Naive thymus-derived CD8-positive, alpha-beta T cell (primary cell): ENCODE data around the gene GMNN. TPM values are rescaled to one million over a fixed set of nuclear protein-coding genes. Genes with fewer than 3 reads are reported as not detected.
"Not testable (repeated sequence)": the region's sequence is repeated elsewhere in the genome, so short reads cannot be mapped to it uniquely, and the experiment has no call there.

Source experiments
- ATAC-seq, 2 donors: fragments of 150-1000 bp; cut with Tn5 transposase in 1 of 2; sonication (Bioruptor Pico), chemical (Tn5 transposase) in 1 of 2; 1 replicate in 1 of 2; 2 replicates in 1 of 2; pipeline ENCODE4 v1.10.0; 2021; ENCODE audit warnings: mild to moderate bottlenecking in 2 of 2, moderate library complexity in 2 of 2
- POLR2A ChIA-PET: fragments of 350-600 bp; sonication (Branson Sonifier 250); formaldehyde crosslinking; loops from one replicate; lab custom pipeline; 2021; ENCODE audit warnings: antibody characterized with exemption; lab: Charles Lee
- DNase-seq, 10 donors: peaks; one replicate each; pipeline versions ENCODE4 v3.0.0 to v3.0.0-alpha.2; 2020 to 2022
- H3K27ac Mint-ChIP-seq, 10 donors: one replicate each; pipeline ENCODE4 v1.8.0; 2020 to 2022; ENCODE audit warnings: mild to moderate bottlenecking in 10 of 10, mixed read lengths in 10 of 10, moderate library complexity in 4 of 10, inconsistent platforms in 1 of 10
- H3K27me3 Mint-ChIP-seq, 5 donors: one replicate each; pipeline ENCODE4 v1.8.0; 2021 to 2022; ENCODE audit warnings: mixed read lengths in 5 of 5
- H3K36me3 Mint-ChIP-seq, 3 donors: one replicate each; pipeline ENCODE4 v1.8.0; 2020 to 2022; ENCODE audit warnings: mixed read lengths in 3 of 3, mild to moderate bottlenecking in 2 of 3, inconsistent platforms in 1 of 3
- H3K4me1 Mint-ChIP-seq, 4 donors: one replicate each; pipeline ENCODE4 v1.8.0; 2021 to 2022; ENCODE audit warnings: mixed read lengths in 4 of 4
- H3K4me3 Mint-ChIP-seq, 10 donors: one replicate each; pipeline ENCODE4 v1.8.0; 2020 to 2022; ENCODE audit warnings: mild to moderate bottlenecking in 10 of 10, mixed read lengths in 10 of 10, moderate library complexity in 6 of 10, inconsistent platforms in 1 of 10
- H3K9me3 Mint-ChIP-seq, 9 donors: one replicate each; pipeline ENCODE4 v1.8.0; 2020 to 2022; ENCODE audit warnings: mixed read lengths in 9 of 9, mild to moderate bottlenecking in 3 of 9, inconsistent platforms in 1 of 9, moderate library complexity in 1 of 9
- polyA plus RNA-seq, 3 donors: library from polyadenylated mRNA; unstranded; fragments of 300-500 nt; fragmentation: Illumina TruSeq; gene quantifications; one replicate each; pipeline ENCODE4 v1.2.3, GENCODE V29; 2021
- total RNA-seq, 8 experiments: library from RNA in 2 of 8; stranded (reverse) in 2 of 8; gene quantifications; one replicate each; pipeline ENCODE4 v1.2.3 and lab custom pipeline; 2021 to 2026

The GMNN gene
- total and polyA plus RNA-seq, 5 experiments from 2014 or later = 3.4 to 5.3 (median 4.0) TPM

- ATAC-seq, DNase-seq, H3K27me3 Mint-ChIP-seq, H3K36me3 Mint-ChIP-seq, H3K4me1 Mint-ChIP-seq, POLR2A ChIA-PET, H3K9me3 Mint-ChIP-seq: not testable (repeated sequence)
- peak overlapping the region in 2 of 10 donors; percentile 20 to 28 for H3K4me3 Mint-ChIP-seq
- peak overlapping the region in 1 of 10 donors; percentile 18 for H3K27ac Mint-ChIP-seq
Measured at GRCh38 chr6:24764833-24765828, 9.6 kb upstream of the GMNN start.

GRCh38 chr6:24765968-24766367 is 8.8 kb upstream of the GMNN start:
- H3K36me3 Mint-ChIP-seq, DNase-seq, POLR2A ChIA-PET, H3K27ac Mint-ChIP-seq, H3K9me3 Mint-ChIP-seq, H3K4me1 Mint-ChIP-seq, H3K4me3 Mint-ChIP-seq, ATAC-seq, H3K27me3 Mint-ChIP-seq: not testable (repeated sequence)

- Mint-ChIP-seq H3K36me3 (no peaks in the 10 kb centered on the region), H3K4me1 (peaks cover 2 to 8% (median 6%) of the 10 kb centered on the region in 4 donors), H3K27ac (no peak overlapping the region), H3K27me3 (no peaks in the 10 kb centered on the region), H3K9me3 (no peaks in the 10 kb centered on the region), H3K4me3 (no peak overlapping the region)
- DNase-seq (peak in 3 of 10 donors; percentile 41 to 44 (median 43)), ATAC-seq (peak; percentile 56 to 72)
- POLR2A ChIA-PET = interaction anchor here (0.6 kb wide), 1 partner anchor 39 kb away, joined by 3 read pairs; no protein-coding TSS in a partner anchor
Measured at GRCh38 chr6:24766680-24767462, 7.9 kb upstream of the GMNN start.

GRCh38 chr6:24768361-24768760 is 6.4 kb upstream of the GMNN start:
- DNase-seq (no peak), ATAC-seq (no peak)
- Mint-ChIP-seq H3K36me3 (no peaks in the 10 kb centered on the region), H3K27me3 (no peaks in the 10 kb centered on the region), H3K9me3 (no peaks in the 10 kb centered on the region), H3K4me1 (peaks cover 2 to 8% (median 4%) of the 10 kb centered on the region in 4 donors), H3K4me3 (no peak overlapping the region), H3K27ac (no peak overlapping the region)
- POLR2A ChIA-PET = no interaction called here

- H3K4me1 Mint-ChIP-seq = peaks cover 7 to 33% (median 18%) of the 10 kb centered on the region in 4 donors
- H3K9me3 Mint-ChIP-seq = no peaks in the 10 kb centered on the region
- H3K36me3 Mint-ChIP-seq = peaks cover 0 to 8% (median 0%) of the 10 kb centered on the region in 3 donors
- H3K4me3 Mint-ChIP-seq = peak overlapping the region; percentile 96 to 100 (median 98)
- ATAC-seq (peak in 1 of 2 donors; percentile 6), DNase-seq (peak in 2 of 10 donors; percentile 2 to 7)
- no peaks in the 10 kb centered on the region for H3K27me3 Mint-ChIP-seq
- POLR2A ChIA-PET = interaction anchor here (0.7 to 2.8 kb wide), 3 partner anchors 50 to 234 kb away, joined by 3 to 15 read pairs (median 3); no protein-coding TSS in a partner anchor
- peak overlapping the region in 8 of 10 donors; percentile 91 to 99 (median 98) for H3K27ac Mint-ChIP-seq
Measured at GRCh38 chr6:24775520-24776058, 852 bp downstream of the GMNN start.

- Mint-ChIP-seq H3K36me3 (peaks cover 0 to 18% (median 0%) of the 10 kb centered on the region in 3 donors), H3K9me3 (no peaks in the 10 kb centered on the region), H3K4me3 (no peak overlapping the region), H3K4me1 (peaks cover 7 to 33% (median 18%) of the 10 kb centered on the region in 4 donors), H3K27me3 (no peaks in the 10 kb centered on the region), H3K27ac (no peak overlapping the region)
- POLR2A ChIA-PET = interaction anchor here (0.6 kb wide), 1 partner anchor 59 kb away, joined by 3 read pairs; no protein-coding TSS in a partner anchor
- DNase-seq (no peak), ATAC-seq (no peak)
Measured at GRCh38 chr6:24777227-24777626, 2.5 kb downstream of the GMNN start.

GRCh38 chr6:24778121-24778520 is 3.4 kb downstream of the GMNN start:
- no peaks in the 10 kb centered on the region for H3K9me3 Mint-ChIP-seq
- H3K27me3 Mint-ChIP-seq = no peaks in the 10 kb centered on the region
- no peak overlapping the region for H3K27ac Mint-ChIP-seq
- POLR2A ChIA-PET = interaction anchor here (0.5 to 0.6 kb wide), 2 partner anchors 40 to 60 kb away, joined by 3 to 4 read pairs; no protein-coding TSS in a partner anchor
- peaks cover 0 to 24% (median 0%) of the 10 kb centered on the region in 3 donors for H3K36me3 Mint-ChIP-seq
- no peak overlapping the region for H3K4me3 Mint-ChIP-seq
- no peak for DNase-seq
- peaks cover 7 to 33% (median 18%) of the 10 kb centered on the region in 4 donors for H3K4me1 Mint-ChIP-seq
- no peak for ATAC-seq

GRCh38 chr6:24778878-24779277 is 4.1 kb downstream of the GMNN start:
- Mint-ChIP-seq H3K27me3 (no peaks in the 10 kb centered on the region), H3K4me3 (no peak overlapping the region), H3K9me3 (no peaks in the 10 kb centered on the region), H3K4me1 (peaks cover 7 to 33% (median 18%) of the 10 kb centered on the region in 4 donors), H3K36me3 (peaks cover 0 to 29% (median 0%) of the 10 kb centered on the region in 3 donors), H3K27ac (no peak overlapping the region)
- POLR2A ChIA-PET = interaction anchor here (0.6 kb wide), 1 partner anchor 244 kb away, joined by 8 read pairs; no protein-coding TSS in a partner anchor
- ATAC-seq (no peak), DNase-seq (no peak)

- no peak for ATAC-seq
- no peaks in the 10 kb centered on the region for H3K9me3 Mint-ChIP-seq
- POLR2A ChIA-PET = interaction anchor here (0.6 kb wide), 1 partner anchor 243 kb away, joined by 8 read pairs; no protein-coding TSS in a partner anchor
- H3K36me3 Mint-ChIP-seq = peaks cover 0 to 34% (median under 1%) of the 10 kb centered on the region in 3 donors
- H3K27ac Mint-ChIP-seq = no peak overlapping the region
- no peak overlapping the region for H3K4me3 Mint-ChIP-seq
- peaks cover 7 to 31% (median 17%) of the 10 kb centered on the region in 4 donors for H3K4me1 Mint-ChIP-seq
- no peak for DNase-seq
- no peaks in the 10 kb centered on the region for H3K27me3 Mint-ChIP-seq
Measured at GRCh38 chr6:24779416-24780016, 4.8 kb downstream of the GMNN start.

- Mint-ChIP-seq H3K4me1 (peaks cover 7 to 30% (median 17%) of the 10 kb centered on the region in 4 donors), H3K27ac (no peak overlapping the region), H3K4me3 (no peak overlapping the region), H3K9me3 (no peaks in the 10 kb centered on the region), H3K36me3 (peaks cover 0 to 38% (median 2%) of the 10 kb centered on the region in 3 donors), H3K27me3 (no peaks in the 10 kb centered on the region)
- POLR2A ChIA-PET = no interaction called here
- DNase-seq (no peak), ATAC-seq (no peak)
Measured at GRCh38 chr6:24780206-24780605, 5.5 kb downstream of the GMNN start.

GRCh38 chr6:24788031-24788665 is 13.4 kb downstream of the GMNN start:
- H3K4me3 Mint-ChIP-seq = no peak overlapping the region
- DNase-seq (no peak), ATAC-seq (no peak)
- no peak overlapping the region for H3K27ac Mint-ChIP-seq
- no peaks in the 10 kb centered on the region for H3K9me3 Mint-ChIP-seq
- H3K4me1 Mint-ChIP-seq = peaks cover 0 to under 1% (median 0%) of the 10 kb centered on the region in 4 donors
- H3K36me3 Mint-ChIP-seq = peaks cover 4 to 35% (median 8%) of the 10 kb centered on the region in 3 donors
- POLR2A ChIA-PET = no interaction called here
- no peaks in the 10 kb centered on the region for H3K27me3 Mint-ChIP-seq
